ENCODE measurements around the gene FXYD1. TPM values are rescaled to one million over a fixed set of nuclear protein-coding genes. Genes with fewer than 3 reads are reported as not detected.

FXYD1 gene
- polyA plus RNA-seq, 6 donors from 2014 or later = 1.0 to 2.7 (median 1.2) TPM

DNA sequence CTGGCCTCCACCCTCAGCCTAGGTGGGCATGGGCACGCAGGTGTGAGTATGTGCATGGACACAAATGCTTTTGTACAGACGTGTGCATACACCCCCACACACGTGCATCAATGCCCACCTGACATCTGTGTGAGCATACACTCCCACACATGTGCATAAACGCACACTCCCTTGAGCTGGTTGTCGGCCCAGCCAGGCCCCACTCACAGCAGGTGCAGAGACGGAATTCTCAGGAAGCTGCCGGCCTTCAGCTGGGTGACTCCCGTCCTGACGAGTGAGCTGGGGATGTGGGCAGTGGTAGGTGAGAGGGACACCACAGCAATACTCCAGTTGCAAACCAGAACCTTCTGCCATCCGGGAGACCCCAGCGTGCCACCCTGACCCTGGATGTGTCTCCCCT, 4.8 kb upstream of the FXYD1 start:
- no peak for ATAC-seq (ENCODE audit: low read depth in 2 of 2)
- Mint-ChIP-seq H3K4me3 (no peak overlapping the region), H3K4me1 (peaks cover 6 to 17% (median 9%) of the 10 kb centered on the region in 3 donors), H3K27me3 (peaks cover 0 to 7% (median 0%) of the 10 kb centered on the region in 3 donors), H3K9me3 (peaks cover 0 to 11% (median 0%) of the 10 kb centered on the region in 7 donors), H3K27ac (no peak overlapping the region), H3K36me3 (no peaks in the 10 kb centered on the region)
- DNase-seq = no peak

DNA sequence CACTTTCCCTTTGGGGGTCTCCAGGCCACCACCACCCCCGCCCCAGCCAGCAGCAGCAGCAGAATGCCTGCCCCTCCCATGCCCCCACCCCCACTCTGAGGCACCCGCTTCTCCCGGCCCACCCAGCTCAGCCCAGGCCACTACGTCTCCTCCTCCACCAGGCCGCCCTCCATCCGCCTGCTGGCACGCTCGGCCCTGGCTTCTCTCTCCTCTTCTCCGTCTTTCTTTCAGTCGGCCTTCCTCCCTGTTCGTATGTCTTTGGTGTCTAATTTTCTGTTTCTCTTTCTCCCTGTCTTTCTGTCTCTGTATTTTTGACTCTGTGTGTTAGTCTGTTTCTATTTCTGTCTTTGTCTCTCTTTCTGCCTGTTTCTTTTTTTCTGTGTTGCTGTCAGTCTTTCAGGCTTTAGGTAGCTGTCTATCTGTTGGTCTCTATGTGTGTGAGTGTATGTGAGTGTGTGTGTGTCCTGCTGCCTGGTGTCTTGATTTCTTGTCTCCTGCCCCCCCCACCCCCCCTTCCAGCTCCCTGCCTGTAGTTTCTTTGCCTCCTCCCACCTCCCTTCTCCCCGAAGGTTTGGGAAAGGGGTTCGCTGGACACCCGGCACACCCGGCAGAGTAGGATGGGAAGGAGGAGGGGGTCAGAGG, 3.9 kb upstream of the FXYD1 start, which contains the start of gene LGI4:
TSS of gene LGI4 (minus strand) at position 459 of the 642 bp plus-strand sequence. CDS start at position 80, 379 bp downstream.
- Mint-ChIP-seq H3K9me3 (peaks cover 0 to 11% (median 0%) of the 10 kb centered on the region in 7 donors), H3K36me3 (no peaks in the 10 kb centered on the region), H3K4me1 (peaks cover 6 to 16% (median 9%) of the 10 kb centered on the region in 3 donors), H3K27me3 (peaks cover 0 to 7% (median 0%) of the 10 kb centered on the region in 3 donors), H3K4me3 (no peak within 1 kb of the TSS), H3K27ac (peak within 1 kb of the TSS in 4 of 6 donors; percentile 40 to 71 (median 48))
- DNase-seq (no peak), ATAC-seq (ENCODE audit: low read depth in 2 of 2) (no peak)

DNA sequence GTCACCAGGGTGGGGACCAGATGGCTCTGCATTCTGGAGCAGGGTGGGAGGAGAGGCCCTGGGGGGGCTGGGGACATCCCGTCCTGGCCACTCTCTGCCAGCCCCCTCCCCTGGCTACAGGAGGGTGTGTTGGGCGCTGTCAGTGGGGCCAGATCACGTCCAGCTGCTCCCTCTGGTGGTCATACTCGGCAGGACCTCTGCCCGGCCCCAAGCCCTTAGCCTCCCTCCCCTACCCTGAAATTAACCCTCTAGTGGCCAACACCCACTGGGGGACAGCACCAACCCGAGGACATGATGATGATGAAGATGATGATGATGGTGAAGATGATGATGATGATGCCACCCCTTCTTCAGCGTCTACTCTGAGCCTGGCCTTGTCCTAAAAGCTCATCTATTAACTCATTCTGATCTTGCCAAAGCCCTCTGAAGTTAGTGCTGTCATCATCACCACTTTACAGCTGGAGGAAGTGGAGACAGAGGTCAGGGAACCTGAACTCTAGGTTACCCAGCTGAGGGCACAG, 3.2 kb upstream of the FXYD1 start:
- DNase-seq (peak; percentile 62), ATAC-seq (ENCODE audit: low read depth in 2 of 2) (peak; percentile 79 to 89)
- Mint-ChIP-seq H3K9me3 (peaks cover 0 to 11% (median 0%) of the 10 kb centered on the region in 7 donors), H3K27me3 (peaks cover 0 to 8% (median 2%) of the 10 kb centered on the region in 3 donors), H3K27ac (peak overlapping the region in 3 of 6 donors; percentile 47 to 71 (median 49)), H3K4me3 (no peak overlapping the region), H3K4me1 (peaks cover 8 to 17% (median 13%) of the 10 kb centered on the region in 3 donors), H3K36me3 (no peaks in the 10 kb centered on the region)

DNA sequence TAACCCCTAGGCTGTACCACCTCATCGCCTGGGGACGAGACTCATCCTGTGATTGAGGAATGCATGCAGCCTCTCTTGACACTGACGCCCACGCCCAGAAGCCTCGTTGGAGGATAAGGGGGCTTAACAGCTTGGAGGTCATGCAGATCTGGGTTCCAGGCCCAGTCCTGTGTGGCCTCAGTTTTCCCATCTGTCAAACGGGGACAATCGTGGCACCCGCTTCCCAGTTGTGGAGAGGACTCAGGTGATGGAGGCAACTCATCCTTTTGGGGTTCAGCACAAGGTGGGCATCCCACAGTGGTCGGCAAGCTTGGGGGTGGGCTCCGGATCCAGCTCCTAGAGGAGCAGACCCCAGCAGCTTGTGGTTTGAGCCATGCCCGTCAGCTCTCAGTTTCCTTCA, 2.4 kb upstream of the FXYD1 start:
- peaks cover 0 to 11% (median 0%) of the 10 kb centered on the region in 7 donors for H3K9me3 Mint-ChIP-seq
- peaks cover 16 to 24% (median 19%) of the 10 kb centered on the region in 3 donors for H3K4me1 Mint-ChIP-seq
- H3K36me3 Mint-ChIP-seq = no peaks in the 10 kb centered on the region
- ATAC-seq (ENCODE audit: low read depth in 2 of 2) (no peak), DNase-seq (no peak)
- H3K27ac Mint-ChIP-seq = no peak overlapping the region
- H3K27me3 Mint-ChIP-seq = peaks cover 0 to 16% (median 8%) of the 10 kb centered on the region in 3 donors
- H3K4me3 Mint-ChIP-seq = peak overlapping the region in 1 of 8 donors; percentile 35

DNA sequence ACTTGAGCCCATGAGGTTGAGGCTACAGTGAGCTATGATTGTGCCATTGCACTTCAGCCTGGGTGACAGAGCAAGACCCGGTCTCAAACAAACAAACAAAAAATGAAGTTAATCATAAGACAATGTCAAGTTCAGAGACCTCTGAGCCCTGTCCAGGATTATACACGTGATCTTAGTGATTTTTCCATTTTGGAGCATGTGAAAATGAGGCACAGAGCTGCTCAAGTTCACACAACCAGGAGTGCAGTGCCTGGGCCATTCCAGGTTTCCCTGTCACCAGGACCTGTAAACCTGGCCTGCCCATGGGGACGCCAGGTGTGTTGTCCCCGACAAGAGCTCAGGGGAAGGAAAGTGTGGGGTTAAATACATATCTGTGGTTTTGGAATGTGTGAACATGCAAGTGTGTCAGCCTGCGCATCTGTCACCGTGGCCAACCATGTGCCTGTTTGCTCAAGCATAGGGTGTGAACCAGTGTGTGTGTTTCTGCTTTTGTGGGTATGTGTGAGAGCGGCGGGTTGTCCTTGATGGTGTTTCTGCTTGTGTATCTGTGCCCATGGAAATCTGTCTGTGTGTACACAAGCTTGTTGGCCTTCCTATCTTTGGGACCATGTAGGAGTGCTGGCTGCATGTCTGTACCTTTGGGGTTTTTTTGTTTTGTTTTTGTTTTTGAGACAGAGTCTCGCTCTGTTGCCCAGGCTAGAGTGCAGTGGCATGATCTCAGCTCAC, 1.5 kb upstream of the FXYD1 start:
- Mint-ChIP-seq H3K4me1 (peaks cover 25 to 31% (median 27%) of the 10 kb centered on the region in 3 donors), H3K9me3 (peaks cover 0 to 11% (median 0%) of the 10 kb centered on the region in 7 donors), H3K27me3 (peaks cover 0 to 16% (median 8%) of the 10 kb centered on the region in 3 donors), H3K27ac (peak overlapping the region in 5 of 6 donors; percentile 36 to 80 (median 39)), H3K4me3 (peak overlapping the region in 1 of 8 donors; percentile 27), H3K36me3 (no peaks in the 10 kb centered on the region)
- DNase-seq (no peak), ATAC-seq (ENCODE audit: low read depth in 2 of 2) (peak in 1 of 2 donors; percentile 11)

DNA sequence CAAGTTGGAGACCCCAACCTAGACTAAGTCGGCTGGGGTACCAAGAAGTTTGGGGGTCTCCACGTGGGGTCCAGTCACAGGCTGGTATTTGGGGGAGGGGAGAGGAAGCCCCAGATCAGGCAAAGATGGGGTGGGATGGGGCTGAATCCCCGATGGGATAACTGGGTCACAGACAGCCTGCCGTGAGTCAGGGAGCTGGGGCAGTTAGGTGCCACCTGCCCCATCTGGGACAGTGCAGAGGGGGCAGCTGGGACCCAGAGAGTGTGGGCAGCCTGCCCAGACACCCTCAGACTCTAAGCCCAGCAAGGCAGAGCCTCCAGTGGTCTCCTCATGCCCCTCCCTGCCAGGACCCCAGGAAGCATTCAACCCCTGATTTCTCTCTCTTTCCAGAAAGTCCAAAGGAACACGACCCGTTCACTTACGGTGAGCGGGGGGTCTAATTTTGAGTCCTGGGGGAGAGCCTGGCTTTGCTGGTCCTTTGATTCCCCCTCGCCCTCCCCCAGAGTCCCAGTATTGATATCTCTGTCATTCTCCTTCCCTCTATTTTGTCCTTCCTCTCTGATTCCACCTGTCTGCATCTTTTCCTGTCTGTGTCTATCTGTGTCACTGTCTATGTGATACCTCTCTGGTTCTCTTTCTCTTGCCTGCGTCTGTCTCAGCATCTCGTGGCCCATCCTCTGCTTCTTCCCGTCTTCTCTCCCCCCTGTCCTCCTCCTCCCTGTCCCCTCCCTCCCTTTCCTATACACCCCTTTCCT, 1.8 kb downstream of the FXYD1 start:
- ATAC-seq (ENCODE audit: low read depth in 2 of 2) (no peak), DNase-seq (no peak)
- no peaks in the 10 kb centered on the region for H3K9me3 Mint-ChIP-seq
- H3K36me3 Mint-ChIP-seq = no peaks in the 10 kb centered on the region
- H3K4me1 Mint-ChIP-seq = peaks cover 36 to 50% (median 48%) of the 10 kb centered on the region in 3 donors
- peak overlapping the region in 3 of 6 donors; percentile 60 to 95 (median 70) for H3K27ac Mint-ChIP-seq
- peaks cover 0 to 16% (median 8%) of the 10 kb centered on the region in 3 donors for H3K27me3 Mint-ChIP-seq
- H3K4me3 Mint-ChIP-seq = peak overlapping the region; percentile 63 to 91 (median 78)

DNA sequence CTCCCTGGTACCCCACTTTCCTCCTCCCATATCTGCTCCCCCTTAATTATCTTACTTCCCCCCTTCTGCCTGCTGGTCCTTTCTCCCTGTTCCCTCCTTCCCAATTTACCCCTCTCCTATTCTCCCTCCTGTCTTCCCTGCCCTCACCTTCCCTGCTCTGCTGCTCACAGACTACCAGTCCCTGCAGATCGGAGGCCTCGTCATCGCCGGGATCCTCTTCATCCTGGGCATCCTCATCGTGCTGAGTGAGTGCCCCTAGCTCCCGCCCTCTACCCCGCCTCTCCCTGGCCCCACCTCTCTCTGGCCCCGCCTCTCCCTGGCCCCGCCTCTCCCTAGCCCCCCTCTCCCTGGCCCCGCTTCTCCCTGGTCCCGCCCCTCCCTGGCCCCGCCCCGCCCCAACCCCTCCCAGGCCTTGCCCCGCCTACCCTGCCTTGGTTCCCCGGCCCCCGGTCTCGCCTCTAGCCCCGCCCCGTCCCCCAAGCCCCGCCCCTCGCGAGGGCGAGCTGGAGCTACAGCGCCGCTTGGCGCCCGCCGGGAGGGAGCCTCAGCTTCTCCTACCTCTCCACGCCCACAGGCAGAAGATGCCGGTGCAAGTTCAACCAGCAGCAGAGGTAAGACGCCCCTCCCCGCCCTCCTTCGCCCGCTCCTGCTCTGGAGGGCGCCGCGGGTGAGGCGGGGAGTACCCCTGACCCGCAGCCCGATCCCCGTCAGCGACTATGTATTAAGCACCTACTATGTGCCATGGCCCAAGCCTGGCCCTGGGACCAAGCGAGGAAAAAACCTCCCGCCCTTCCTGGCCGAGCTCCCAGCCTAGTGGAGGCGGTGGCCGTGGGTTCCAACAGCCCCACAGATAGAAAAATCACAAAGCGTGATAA, 2.6 kb downstream of the FXYD1 start:
- H3K9me3 Mint-ChIP-seq = no peaks in the 10 kb centered on the region
- H3K36me3 Mint-ChIP-seq = no peaks in the 10 kb centered on the region
- peak overlapping the region; percentile 78 to 92 (median 88) for H3K4me3 Mint-ChIP-seq

DNA sequence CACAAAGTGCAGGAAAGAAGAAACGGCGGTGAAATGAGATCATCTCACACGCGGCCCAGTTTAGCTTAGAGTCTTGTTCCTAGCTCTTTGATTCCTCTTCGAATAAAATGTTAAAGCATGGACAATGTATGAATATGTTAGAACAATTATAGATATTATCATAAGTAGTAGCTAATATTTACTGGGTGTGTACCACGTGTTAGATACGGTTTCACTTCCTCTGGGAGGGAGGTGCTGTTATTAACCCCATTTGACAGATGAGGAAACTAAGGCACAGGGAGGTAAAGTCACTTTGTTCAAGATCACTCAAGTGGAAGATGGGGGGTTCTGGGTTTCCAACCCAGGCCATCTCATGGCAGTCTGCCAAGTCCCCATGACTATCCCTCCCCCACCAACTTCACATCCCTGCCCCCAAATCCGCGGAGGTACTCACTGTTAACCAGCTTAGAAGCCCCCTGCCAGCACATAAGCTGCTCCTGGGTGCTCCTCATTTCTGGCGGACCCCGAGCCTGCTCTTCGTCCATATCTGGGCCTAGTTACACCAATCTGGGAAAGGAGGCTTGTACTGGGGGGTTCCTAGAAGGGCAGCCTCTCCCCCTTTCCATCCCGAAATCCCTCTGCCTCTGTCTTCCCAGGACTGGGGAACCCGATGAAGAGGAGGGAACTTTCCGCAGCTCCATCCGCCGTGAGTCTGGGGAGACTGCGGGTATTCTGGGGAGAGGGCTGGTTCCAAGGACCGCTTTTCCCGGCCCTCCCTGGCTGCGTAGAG, 3.4 kb downstream of the FXYD1 start:
- no peaks in the 10 kb centered on the region for H3K9me3 Mint-ChIP-seq
- H3K4me3 Mint-ChIP-seq = peak overlapping the region; percentile 78 to 92 (median 88)
- H3K4me1 Mint-ChIP-seq = peaks cover 30 to 50% (median 48%) of the 10 kb centered on the region in 3 donors
- ATAC-seq (ENCODE audit: low read depth in 2 of 2) (peak; percentile 24 to 31), DNase-seq (peak; percentile 22)
- H3K27me3 Mint-ChIP-seq = peaks cover 0 to 16% (median 8%) of the 10 kb centered on the region in 3 donors
- no peaks in the 10 kb centered on the region for H3K36me3 Mint-ChIP-seq
- peak overlapping the region; percentile 69 to 96 (median 88) for H3K27ac Mint-ChIP-seq

More for the DNA sequence above, 2.6 kb downstream of the FXYD1 start:
- DNase-seq = peak; percentile 84
- Mint-ChIP-seq H3K27ac (peak overlapping the region; percentile 70 to 96 (median 88)), H3K4me1 (peaks cover 30 to 50% (median 48%) of the 10 kb centered on the region in 3 donors), H3K27me3 (peaks cover 0 to 16% (median 8%) of the 10 kb centered on the region in 3 donors)
- ATAC-seq (ENCODE audit: low read depth in 2 of 2) = peak; percentile 70

DNA sequence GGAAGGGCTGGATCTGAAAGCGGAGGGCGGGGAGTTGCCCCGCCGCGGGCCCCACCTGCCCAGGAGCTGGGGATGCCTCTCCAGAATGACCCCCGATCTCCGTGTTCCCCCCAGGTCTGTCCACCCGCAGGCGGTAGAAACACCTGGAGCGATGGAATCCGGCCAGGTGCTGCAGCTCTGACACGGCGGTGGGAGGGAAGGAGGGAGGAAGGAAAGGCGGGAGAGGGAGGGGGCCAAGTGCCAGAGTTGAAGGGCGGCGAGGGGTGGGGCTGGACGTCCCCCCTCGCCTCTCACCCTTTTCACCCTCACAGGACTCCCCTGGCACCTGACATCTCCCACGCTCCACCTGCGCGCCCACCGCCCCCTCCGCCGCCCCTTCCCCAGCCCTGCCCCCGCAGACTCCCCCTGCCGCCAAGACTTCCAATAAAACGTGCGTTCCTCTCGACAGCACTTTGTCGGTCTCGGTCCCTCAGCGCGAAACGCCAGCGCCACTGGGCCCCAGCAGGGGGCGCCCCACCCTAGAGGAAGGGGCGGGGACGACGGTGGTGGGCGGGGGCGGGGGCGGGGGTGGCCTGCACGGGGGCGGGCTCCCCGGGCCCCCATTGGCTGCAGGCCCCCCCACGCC, 4.1 kb downstream of the FXYD1 start:
- H3K27ac Mint-ChIP-seq = peak overlapping the region in 2 of 6 donors; percentile 25 to 70
- no peaks in the 10 kb centered on the region for H3K36me3 Mint-ChIP-seq
- peaks cover 0 to 15% (median 8%) of the 10 kb centered on the region in 3 donors for H3K27me3 Mint-ChIP-seq

DNA sequence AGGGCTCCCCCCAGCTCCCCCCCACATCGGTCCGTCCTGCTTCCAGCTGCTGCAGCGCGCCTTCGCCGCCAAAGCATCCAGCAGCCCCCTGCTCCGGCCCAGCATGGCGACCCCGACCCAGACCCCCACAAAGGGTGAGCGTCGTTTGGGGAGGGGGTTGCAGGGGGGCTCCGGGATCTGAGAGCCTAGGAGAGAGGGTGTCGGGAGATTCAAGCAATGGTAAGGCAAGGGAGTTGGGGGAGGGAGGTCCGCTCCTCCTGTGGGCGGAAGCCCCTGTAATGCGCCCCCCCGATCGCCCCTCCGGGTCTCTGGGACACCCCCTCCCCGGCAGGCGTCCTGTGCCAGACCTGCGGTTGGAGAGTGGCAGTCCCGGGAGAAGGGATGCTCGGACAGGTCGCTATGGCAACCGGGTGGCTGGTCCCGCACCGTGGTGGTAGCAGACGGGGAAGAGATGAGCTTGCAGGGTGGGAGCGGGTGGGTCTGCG, 4.6 kb downstream of the FXYD1 start, which contains the start of gene FXYD7:
TSS of gene FXYD7 (plus strand) at position 25 of the 485 bp plus-strand sequence. CDS start at position 104, 79 bp downstream.
- ATAC-seq (ENCODE audit: low read depth in 2 of 2) = no peak
- peak; percentile 12 for DNase-seq
- H3K4me1 Mint-ChIP-seq = peaks cover 27 to 43% (median 37%) of the 10 kb centered on the region in 3 donors
- peak within 1 kb of the TSS; percentile 78 to 92 (median 85) for H3K4me3 Mint-ChIP-seq
- no peaks in the 10 kb centered on the region for H3K9me3 Mint-ChIP-seq
- H3K27me3 Mint-ChIP-seq = peaks cover 0 to 9% (median 8%) of the 10 kb centered on the region in 3 donors
- H3K36me3 Mint-ChIP-seq = no peaks in the 10 kb centered on the region
- peak within 1 kb of the TSS in 4 of 6 donors; percentile 25 to 96 (median 81) for H3K27ac Mint-ChIP-seq

More for the DNA sequence above, 4.1 kb downstream of the FXYD1 start:
- Mint-ChIP-seq H3K4me3 (peak overlapping the region in 7 of 8 donors; percentile 59 to 92 (median 81)), H3K9me3 (no peaks in the 10 kb centered on the region), H3K4me1 (peaks cover 27 to 43% (median 42%) of the 10 kb centered on the region in 3 donors)
- ATAC-seq (ENCODE audit: low read depth in 2 of 2) (peak; percentile 33 to 51), DNase-seq (peak; percentile 60)

DNA sequence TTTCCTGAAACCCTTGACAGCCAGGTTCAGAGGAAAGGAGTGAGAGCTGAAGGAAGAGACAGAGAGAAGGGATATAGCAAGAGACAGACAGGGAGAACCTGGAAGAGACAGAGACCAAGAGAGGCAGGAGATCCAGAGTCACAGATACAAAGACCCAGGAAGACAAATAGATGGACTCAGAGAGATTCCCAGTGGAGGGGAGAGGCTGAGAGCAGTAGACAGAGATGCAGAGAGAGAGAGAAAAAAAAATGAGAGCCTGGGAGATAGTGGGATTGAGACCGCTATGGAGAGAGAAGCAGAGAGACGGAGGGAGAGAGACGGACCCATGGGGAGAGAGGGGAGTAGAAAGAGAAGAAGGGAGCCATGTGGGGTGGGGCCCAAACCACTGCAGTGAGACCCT, 5.2 kb downstream of the FXYD1 start:
- H3K36me3 Mint-ChIP-seq = no peaks in the 10 kb centered on the region
- DNase-seq = no peak
- peaks cover 27 to 43% (median 37%) of the 10 kb centered on the region in 3 donors for H3K4me1 Mint-ChIP-seq
- H3K9me3 Mint-ChIP-seq = no peaks in the 10 kb centered on the region
- peak overlapping the region; percentile 2 to 84 (median 67) for H3K4me3 Mint-ChIP-seq
- ATAC-seq (ENCODE audit: low read depth in 2 of 2) = no peak
- H3K27ac Mint-ChIP-seq = peak overlapping the region in 1 of 6 donors; percentile 94
- peaks cover 0 to 9% (median 8%) of the 10 kb centered on the region in 3 donors for H3K27me3 Mint-ChIP-seq
